ENCODE data around the gene GPR107.

- TF ChIP-seq GATA3 (IDR thresholded peaks at IDR 0.05; ENCODE audit: low read depth, low read length) (no peak), GATA2 (IDR thresholded peaks at IDR 0.05; ENCODE audit: low read depth, low read length) (no peak)
These were observed 49.7 kb upstream of the GPR107 start for GRCh38 chr9:130003943-130004552.
